Body of pancreas (tissue), 4 donors: ENCODE measurements around the gene FOXP1.

Source experiments
- POLR2A ChIP-seq, 3 donors: fragments of 450-650 bp; IDR thresholded peaks; one replicate each; pipeline ENCODE4 v1.6.1; 2016; ENCODE audit warnings: antibody characterized with exemption in 3 of 3, mild to moderate bottlenecking in 2 of 3
- TF ChIP-seq, protein P1 (sequence below), 7 experiments: fragments of 450-650 bp in 4 of 7; fragments of 200-600 bp in 3 of 7; sonication (generic) in 3 of 7; IDR thresholded peaks; one replicate each; pipeline ENCODE4 v1.5.1; 2016 to 2019; ENCODE audit warnings: antibody characterized with exemption in 7 of 7

DNA sequence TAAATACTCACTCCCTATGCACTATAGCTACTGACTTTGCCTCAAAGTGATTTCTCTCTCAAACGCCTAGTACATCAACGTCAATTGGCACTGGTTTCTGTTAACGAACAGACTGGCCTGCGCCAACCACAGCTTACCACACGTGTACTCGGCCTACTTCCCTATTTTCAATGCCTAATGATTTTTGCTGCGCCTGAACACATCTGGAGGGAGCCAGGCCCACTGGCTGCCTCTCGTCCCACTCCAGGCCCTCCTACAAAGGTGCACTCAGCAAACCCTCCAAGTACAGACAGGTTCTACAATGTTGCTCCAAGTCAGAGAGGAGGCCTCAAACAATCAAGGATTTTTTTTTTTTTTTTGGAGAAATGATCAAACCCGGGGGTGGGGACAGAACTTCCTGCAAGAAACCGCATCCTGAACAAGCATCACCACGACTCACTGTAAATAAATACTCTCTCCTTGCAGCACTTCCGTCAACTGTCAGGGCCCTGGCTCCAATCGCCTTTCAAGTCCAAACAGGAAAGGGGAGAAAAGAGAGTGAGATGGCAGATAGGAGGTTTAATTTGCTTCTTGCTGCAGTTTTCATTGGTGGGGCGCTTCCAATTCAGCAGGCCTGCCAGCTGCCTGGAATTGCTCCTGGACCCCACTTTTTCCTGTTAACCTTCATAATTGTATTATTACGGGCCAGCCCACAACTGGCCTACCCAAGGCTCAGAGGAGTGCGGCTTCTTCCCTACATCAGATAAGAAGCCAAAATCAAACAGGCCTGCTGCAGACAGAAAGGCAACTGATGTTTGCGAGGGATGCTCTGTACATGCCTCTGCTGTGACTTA, 139.3 kb downstream of the FOXP1 start:
- TF ChIP-seq POLR2A (IDR thresholded peaks at IDR 0.05) = peak in 1 of 3 donors; percentile 14
- TF ChIP-seq, protein P1, sequence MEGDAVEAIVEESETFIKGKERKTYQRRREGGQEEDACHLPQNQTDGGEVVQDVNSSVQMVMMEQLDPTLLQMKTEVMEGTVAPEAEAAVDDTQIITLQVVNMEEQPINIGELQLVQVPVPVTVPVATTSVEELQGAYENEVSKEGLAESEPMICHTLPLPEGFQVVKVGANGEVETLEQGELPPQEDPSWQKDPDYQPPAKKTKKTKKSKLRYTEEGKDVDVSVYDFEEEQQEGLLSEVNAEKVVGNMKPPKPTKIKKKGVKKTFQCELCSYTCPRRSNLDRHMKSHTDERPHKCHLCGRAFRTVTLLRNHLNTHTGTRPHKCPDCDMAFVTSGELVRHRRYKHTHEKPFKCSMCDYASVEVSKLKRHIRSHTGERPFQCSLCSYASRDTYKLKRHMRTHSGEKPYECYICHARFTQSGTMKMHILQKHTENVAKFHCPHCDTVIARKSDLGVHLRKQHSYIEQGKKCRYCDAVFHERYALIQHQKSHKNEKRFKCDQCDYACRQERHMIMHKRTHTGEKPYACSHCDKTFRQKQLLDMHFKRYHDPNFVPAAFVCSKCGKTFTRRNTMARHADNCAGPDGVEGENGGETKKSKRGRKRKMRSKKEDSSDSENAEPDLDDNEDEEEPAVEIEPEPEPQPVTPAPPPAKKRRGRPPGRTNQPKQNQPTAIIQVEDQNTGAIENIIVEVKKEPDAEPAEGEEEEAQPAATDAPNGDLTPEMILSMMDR (IDR thresholded peaks at IDR 0.05) = no peak
